Erythroblast (primary cell): ENCODE results near the gene EMC9.

Experiments
- GATA1 ChIP-seq: IDR thresholded peaks from 2 replicates; pipeline ENCODE4 v1.6.1; 2011; ENCODE audit warnings: low read depth, mild to moderate bottlenecking, control low read depth, low read length, moderate library complexity
- POLR2A ChIP-seq: IDR thresholded peaks from 2 replicates; pipeline ENCODE4 v1.6.1; 2011; ENCODE audit warnings: mild to moderate bottlenecking, low read length

- TF ChIP-seq POLR2A, result no peak
- no peak for TF ChIP-seq GATA1
Observed at GRCh38 chr14:24184104-24184970, 42.9 kb upstream of the EMC9 start.
